Stimulated activated naive CD8-positive, alpha-beta T cell treated with anti-CD3 and anti-CD28 coated beads, Interleukin-15, Interleukin-2, amounts not matched to agents 100 ng/mL and 50 ng/mL, for 24 hours (primary cell): ENCODE data around the gene PPBP.
"Not testable (repeated sequence)": the region's sequence is repeated elsewhere in the genome, so short reads cannot be mapped to it uniquely, and the experiment has no call there.

Source experiments
- H3K27ac Mint-ChIP-seq: one replicate; pipeline ENCODE4 v1.8.0; 2021; ENCODE audit warnings: mild to moderate bottlenecking, mixed read lengths
- H3K27me3 Mint-ChIP-seq: one replicate; pipeline ENCODE4 v1.8.0; 2021; ENCODE audit warnings: mixed read lengths
- H3K36me3 Mint-ChIP-seq: one replicate; pipeline ENCODE4 v1.8.0; 2021; ENCODE audit warnings: low read depth, mixed read lengths
- H3K4me1 Mint-ChIP-seq: one replicate; pipeline ENCODE4 v1.8.0; 2021; ENCODE audit warnings: low read depth, mixed read lengths
- H3K4me3 Mint-ChIP-seq: one replicate; pipeline ENCODE4 v1.8.0; 2021; ENCODE audit warnings: mild to moderate bottlenecking, mixed read lengths
- H3K9me3 Mint-ChIP-seq: one replicate; pipeline ENCODE4 v1.8.0; 2021; ENCODE audit warnings: mixed read lengths

The PPBP gene

DNA sequence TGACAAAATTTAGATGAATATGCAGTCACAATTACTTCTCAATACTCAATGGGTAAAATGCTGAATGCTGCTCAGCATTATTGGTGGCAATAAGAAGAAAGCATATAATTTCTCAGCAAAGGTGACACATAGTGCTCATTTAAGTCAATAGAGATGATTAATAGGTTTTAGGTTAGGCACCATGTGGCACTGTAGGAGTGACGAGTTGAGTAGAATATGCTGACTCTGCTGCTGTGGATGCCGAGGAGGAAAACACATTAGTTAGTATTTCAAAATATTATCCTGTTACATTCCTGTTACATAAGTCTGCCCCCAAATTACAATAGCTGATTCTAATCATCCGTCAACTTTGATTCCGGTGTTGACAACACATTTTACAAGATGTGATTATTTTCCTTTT lies 24.1 kb upstream of the PPBP start:
- Mint-ChIP-seq H3K36me3 (no peaks in the 10 kb centered on the region), H3K4me3 (no peak overlapping the region), H3K9me3 (peaks cover 8% of the 10 kb centered on the region), H3K27me3 (peaks cover 3% of the 10 kb centered on the region), H3K27ac (no peak overlapping the region), H3K4me1 (peaks cover 12% of the 10 kb centered on the region)

DNA sequence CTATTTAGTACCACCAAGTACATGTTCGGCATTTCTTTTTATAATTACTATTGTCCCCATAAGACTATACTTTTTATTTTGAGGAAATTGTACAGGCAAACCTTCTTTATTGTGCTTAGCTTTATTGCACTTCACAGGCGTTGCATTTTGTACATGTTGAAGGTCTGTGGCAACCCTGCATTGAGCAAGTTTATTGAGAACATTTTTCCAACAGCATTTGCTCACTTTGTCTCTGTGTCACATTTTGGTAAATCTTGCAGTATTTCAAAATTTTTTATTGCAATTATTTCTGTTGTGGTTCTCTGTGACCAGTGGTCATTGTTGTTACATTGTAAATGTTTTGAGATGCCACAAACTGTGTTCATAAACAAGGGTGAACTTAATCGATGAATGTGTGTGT lies 21.3 kb upstream of the PPBP start:
- Mint-ChIP-seq H3K27ac (no peak overlapping the region), H3K4me1 (no peaks in the 10 kb centered on the region), H3K9me3 (peaks cover 4% of the 10 kb centered on the region), H3K36me3 (no peaks in the 10 kb centered on the region), H3K4me3 (no peak overlapping the region), H3K27me3 (peaks cover 3% of the 10 kb centered on the region)

DNA sequence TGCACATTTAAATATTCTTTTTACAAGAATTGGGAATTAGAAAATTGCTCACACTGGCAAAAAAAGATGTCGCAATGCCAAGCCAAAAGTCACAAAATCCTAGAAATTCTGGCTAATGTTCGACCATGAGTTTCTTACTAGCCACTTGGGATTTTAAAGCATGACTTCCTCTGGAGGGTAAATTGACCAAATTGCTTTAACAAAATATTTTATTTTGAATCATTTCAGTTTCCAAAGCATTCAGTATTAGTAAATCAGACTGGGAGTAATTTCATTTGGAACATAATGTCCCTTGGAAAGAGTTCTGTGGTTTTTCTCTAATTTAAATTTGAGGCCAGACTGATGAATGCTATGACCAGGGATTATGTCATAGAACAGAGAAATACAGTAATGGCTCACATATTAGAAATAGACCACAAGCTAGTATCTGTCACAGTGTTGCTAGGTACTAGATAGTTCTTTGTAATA lies 18.1 kb upstream of the PPBP start:
- H3K9me3 Mint-ChIP-seq, result peaks cover 4% of the 10 kb centered on the region
- H3K36me3 Mint-ChIP-seq, result no peaks in the 10 kb centered on the region
- H3K27ac Mint-ChIP-seq, result no peak overlapping the region
- H3K4me1 Mint-ChIP-seq, result no peaks in the 10 kb centered on the region
- no peaks in the 10 kb centered on the region for H3K27me3 Mint-ChIP-seq
- no peak overlapping the region for H3K4me3 Mint-ChIP-seq

DNA sequence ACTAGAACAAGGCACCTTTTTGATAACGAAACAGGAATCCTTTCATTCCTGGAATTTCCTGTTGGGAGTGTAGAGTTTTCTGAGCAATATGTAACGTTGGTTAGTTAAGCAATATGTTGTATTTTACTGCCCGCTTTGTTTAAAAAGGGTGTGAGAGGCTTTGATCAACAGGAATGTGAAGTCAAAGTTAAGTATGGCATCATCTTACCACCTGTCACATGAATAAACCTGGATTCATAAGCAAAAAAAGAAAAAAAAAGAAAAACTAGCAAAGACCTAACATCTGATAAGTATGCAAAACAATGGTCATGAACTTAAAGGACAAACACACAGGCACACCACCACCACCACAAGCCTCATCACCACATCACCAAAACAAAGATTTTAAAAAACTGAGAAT lies 17.5 kb upstream of the PPBP start:
- no peaks in the 10 kb centered on the region for H3K4me1 Mint-ChIP-seq
- no peak overlapping the region for H3K4me3 Mint-ChIP-seq
- H3K27me3 Mint-ChIP-seq, result no peaks in the 10 kb centered on the region
- H3K36me3 Mint-ChIP-seq, result no peaks in the 10 kb centered on the region
- H3K9me3 Mint-ChIP-seq, result peaks cover 1% of the 10 kb centered on the region
- no peak overlapping the region for H3K27ac Mint-ChIP-seq

DNA sequence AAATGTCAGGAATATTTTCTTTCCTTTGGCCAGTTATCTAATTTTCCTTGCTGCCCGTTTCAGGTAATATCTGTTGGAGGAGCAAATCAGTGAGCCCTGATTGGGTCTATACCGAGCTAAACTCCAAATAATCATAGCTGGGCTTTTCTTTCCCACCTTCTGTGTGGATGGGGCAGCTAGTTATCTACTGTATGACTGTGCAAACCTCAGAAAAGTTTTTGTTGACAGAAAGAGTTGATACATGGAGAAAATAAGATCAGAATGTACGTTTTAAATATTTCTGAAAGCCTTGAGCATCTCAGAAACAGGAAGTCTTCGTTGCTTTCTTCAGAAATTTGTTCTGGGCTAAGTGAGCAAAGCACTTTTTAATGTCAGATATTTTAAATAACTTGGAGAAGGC lies 16.7 kb upstream of the PPBP start:
- no peaks in the 10 kb centered on the region for H3K9me3 Mint-ChIP-seq
- H3K27me3 Mint-ChIP-seq, result no peaks in the 10 kb centered on the region
- no peaks in the 10 kb centered on the region for H3K36me3 Mint-ChIP-seq
- no peak overlapping the region for H3K4me3 Mint-ChIP-seq
- no peaks in the 10 kb centered on the region for H3K4me1 Mint-ChIP-seq
- H3K27ac Mint-ChIP-seq, result no peak overlapping the region

DNA sequence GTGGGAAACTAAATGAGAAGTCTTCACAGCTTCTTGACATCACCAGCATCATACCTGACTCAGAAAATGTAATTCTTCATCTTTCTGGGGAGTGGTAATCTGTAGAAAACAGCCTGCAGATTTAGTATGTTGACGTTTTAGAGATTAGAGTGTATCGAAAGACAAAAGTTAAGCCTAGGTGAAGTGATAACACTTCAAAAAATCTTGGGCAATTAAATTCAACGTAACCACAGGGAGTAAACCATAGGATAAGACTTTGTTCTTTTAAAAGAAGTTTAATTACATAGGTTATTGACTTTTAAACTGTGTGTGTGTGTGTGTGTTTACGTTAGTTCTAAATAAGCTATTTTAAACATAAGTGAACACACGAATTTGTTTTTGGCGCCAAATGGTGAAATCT lies 12.3 kb upstream of the PPBP start:
- no peak overlapping the region for H3K4me3 Mint-ChIP-seq

DNA sequence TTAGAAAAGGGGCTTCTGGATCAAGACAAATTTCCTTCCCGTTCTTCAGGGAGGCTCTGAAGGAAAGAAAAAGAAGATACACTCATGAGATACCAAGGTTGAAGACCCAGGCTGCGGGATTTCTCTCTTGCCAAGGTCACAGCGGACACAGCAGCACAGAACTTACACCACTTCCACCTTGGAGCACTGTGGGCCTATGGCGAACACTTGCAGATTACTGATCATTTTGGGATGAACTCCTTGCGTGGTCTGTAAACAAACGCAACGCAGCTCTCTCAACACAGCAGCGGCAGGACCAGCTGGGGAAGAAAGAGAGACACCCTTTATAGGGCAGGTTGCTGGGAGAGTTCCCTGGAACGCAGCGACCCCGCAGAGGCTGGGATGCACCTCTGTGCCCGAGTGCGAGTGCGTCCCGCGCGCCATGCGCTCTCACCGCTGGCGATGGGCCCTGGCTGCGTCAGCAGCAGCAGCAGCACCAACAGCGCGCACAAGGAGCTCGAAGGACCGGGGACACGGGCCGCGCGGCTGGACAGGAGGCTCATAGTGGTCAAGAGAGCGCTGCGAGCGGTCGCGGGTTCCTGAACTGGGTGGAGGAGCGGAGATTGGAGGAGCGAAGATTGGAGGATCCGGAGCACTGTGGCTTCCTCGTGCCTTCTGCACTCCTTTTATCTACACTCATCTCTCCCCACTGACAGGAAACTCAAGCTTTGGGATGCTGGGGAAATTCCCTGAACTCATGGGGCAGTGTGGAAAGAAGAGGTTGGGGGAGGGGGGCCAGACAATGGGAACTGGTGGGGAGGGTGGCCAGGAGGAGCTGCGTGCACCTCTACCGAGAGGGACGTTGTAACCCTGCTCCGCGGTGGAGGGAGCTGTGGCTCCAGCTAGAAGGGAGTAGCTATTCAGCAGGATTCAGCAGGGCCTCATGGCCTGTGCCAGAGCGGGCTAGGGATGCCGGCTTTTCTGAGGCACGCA lies 10.3 kb upstream of the PPBP start, which contains the start of gene CXCL5:
Gene CXCL5 (minus strand): TSS at position 638 of the 972 bp plus-strand sequence. CDS start 96 bp downstream, at position 542.
- no peak within 1 kb of the TSS for H3K27ac Mint-ChIP-seq
- H3K4me1 Mint-ChIP-seq, result no peaks in the 10 kb centered on the region

More for the DNA sequence above, 12.3 kb upstream of the PPBP start:
- Mint-ChIP-seq H3K27me3 (peaks cover 14% of the 10 kb centered on the region), H3K36me3 (no peaks in the 10 kb centered on the region), H3K27ac (no peak overlapping the region), H3K9me3 (no peaks in the 10 kb centered on the region), H3K4me1 (no peaks in the 10 kb centered on the region)

DNA sequence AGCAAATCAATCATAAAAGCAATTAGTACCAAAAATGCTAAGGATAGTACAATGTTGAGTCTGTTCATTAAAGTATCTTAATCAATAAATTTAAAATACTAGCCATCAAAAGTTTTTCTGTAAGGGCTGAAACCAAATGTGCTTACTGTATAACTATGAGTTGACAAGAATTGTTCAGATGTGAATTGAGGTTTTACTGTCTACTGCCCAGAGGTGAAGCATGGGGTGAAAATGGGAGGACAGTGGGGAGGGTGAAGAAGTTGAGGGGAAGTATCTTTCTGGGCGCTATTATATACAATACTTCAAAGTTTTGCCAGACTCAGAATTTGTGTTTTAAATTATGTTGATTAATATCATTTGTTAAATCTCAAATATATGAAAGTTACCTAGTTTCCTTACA lies 4.1 kb upstream of the PPBP start:
- H3K36me3 Mint-ChIP-seq, result no peaks in the 10 kb centered on the region
- no peak overlapping the region for H3K4me3 Mint-ChIP-seq
- H3K27ac Mint-ChIP-seq, result no peak overlapping the region
- H3K27me3 Mint-ChIP-seq, result peaks cover 4% of the 10 kb centered on the region
- no peaks in the 10 kb centered on the region for H3K4me1 Mint-ChIP-seq
- H3K9me3 Mint-ChIP-seq, result peaks cover 4% of the 10 kb centered on the region

More for the DNA sequence above, 10.3 kb upstream of the PPBP start, which contains the start of gene CXCL5:
- peaks cover 18% of the 10 kb centered on the region for H3K27me3 Mint-ChIP-seq
- H3K9me3 Mint-ChIP-seq, result no peaks in the 10 kb centered on the region
- no peaks in the 10 kb centered on the region for H3K36me3 Mint-ChIP-seq
- no peak within 1 kb of the TSS for H3K4me3 Mint-ChIP-seq

DNA sequence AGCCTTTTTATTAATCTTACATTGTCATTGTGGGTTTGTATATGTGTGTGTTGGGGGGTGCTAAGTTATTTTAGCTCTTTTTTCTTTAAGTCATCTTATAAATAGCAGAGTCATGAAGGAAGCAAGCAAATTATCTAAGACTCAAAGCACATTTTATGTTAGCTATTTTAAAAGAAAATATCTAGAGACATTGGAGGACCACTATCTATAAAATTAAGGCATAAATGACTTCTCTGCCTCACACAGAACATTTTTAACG lies 3.7 kb upstream of the PPBP start:
- no peak overlapping the region for H3K27ac Mint-ChIP-seq
- peaks cover 4% of the 10 kb centered on the region for H3K27me3 Mint-ChIP-seq
- H3K9me3 Mint-ChIP-seq, result peaks cover 4% of the 10 kb centered on the region
- no peaks in the 10 kb centered on the region for H3K4me1 Mint-ChIP-seq
- no peaks in the 10 kb centered on the region for H3K36me3 Mint-ChIP-seq
- H3K4me3 Mint-ChIP-seq, result no peak overlapping the region

DNA sequence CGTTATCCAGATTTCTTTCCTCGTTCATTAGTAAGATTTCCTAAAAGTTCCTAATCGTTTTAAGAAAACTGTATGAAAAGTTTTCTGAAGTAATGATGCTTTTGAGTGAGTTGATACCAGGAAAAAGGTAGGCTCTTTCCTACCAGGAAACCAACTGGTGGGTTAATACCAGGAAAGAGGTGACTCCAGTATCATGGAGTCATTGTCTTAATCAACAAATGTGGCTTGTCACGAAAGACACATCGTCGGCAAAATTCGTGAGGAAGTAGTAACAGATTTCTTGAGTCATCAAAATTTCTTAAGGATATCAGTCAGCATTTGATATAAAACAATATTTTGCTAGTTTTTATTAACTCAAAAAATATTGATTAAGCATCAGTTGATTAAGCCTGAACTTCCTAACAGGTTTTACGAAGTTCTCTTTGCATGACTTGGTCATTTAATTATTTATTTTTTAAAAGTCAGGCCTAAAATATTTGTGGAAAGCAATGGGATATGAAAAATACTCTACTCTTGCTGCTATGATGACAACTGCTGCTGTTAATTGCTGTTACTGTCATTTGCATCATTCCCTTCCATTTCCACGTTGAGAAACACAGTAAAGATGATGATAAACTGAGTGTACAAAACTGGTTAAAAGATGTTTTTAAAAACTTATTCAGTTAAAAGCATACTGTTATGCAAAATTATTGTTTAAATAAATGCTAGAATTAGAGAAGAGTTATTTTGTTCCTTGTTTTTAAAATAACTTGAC lies 3.2 kb upstream of the PPBP start:
- Mint-ChIP-seq H3K36me3 (no peaks in the 10 kb centered on the region), H3K27me3 (peaks cover 4% of the 10 kb centered on the region), H3K4me3 (no peak overlapping the region), H3K27ac (no peak overlapping the region), H3K4me1 (no peaks in the 10 kb centered on the region), H3K9me3 (peaks cover 4% of the 10 kb centered on the region)

DNA sequence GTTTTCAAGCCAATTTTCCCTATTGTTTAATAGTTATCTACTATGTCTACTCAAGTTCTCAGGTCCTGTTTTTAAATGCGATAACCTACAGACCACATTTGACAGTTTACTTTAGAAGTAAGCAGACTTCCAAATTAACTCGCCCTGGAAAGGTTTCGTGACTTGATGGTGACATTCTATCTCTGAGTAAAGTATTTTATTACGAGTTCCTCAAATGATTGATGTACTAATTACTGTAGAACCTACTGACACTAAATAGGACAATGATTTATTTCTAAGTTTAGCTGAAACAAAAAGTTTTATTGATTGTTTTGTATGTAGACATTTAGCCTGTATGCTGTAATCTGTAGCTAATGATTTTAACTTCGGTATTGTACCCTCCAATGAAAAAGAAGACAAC lies 1.9 kb upstream of the PPBP start:
- Mint-ChIP-seq H3K27me3 (peaks cover 4% of the 10 kb centered on the region), H3K4me3 (no peak overlapping the region), H3K9me3 (peaks cover 4% of the 10 kb centered on the region), H3K36me3 (no peaks in the 10 kb centered on the region), H3K27ac (no peak overlapping the region), H3K4me1 (no peaks in the 10 kb centered on the region)

DNA sequence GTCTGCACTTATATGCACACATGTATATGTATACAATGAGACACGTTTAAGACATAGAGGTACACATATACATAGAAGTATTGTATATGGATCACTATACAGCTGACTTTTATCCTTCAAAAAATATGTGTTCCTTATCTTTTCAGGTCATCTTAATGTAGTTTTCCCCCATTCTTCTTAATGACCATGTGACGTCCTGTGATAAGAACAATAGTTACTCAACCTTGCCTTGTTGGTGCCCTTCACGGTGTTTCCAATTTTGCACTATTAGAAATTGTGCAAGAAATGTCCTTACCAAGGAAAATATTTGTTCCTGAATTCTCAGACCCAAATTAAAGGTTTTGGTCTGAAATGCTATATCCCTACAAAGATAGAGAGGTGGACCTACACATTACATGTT lies 1.0 kb upstream of the PPBP start:
- Mint-ChIP-seq H3K27me3 (peaks cover under 1% of the 10 kb centered on the region), H3K36me3 (no peaks in the 10 kb centered on the region), H3K27ac (no peak overlapping the region), H3K4me3 (no peak overlapping the region), H3K9me3 (peaks cover 4% of the 10 kb centered on the region), H3K4me1 (no peaks in the 10 kb centered on the region)

DNA sequence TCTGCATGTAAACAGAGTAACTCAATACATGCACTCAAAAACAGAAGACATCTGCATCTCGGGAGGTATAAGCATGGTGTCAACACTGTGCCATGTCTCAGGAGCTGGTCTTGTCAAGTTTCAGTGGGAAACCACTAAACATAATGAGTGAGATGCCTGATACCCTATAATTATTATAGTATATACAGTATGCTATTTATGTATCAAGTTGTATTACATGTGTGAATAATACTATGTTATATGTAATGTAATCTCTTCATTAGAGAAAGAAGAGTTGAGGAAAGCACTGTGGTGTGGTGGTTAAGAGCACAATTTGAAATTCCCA lies 2.5 kb downstream of the PPBP start:
- peaks cover 11% of the 10 kb centered on the region for H3K27me3 Mint-ChIP-seq
- H3K4me1 Mint-ChIP-seq, result no peaks in the 10 kb centered on the region
- H3K4me3 Mint-ChIP-seq, result no peak overlapping the region
- no peak overlapping the region for H3K27ac Mint-ChIP-seq
- no peaks in the 10 kb centered on the region for H3K36me3 Mint-ChIP-seq
- H3K9me3 Mint-ChIP-seq, result peaks cover 4% of the 10 kb centered on the region

DNA sequence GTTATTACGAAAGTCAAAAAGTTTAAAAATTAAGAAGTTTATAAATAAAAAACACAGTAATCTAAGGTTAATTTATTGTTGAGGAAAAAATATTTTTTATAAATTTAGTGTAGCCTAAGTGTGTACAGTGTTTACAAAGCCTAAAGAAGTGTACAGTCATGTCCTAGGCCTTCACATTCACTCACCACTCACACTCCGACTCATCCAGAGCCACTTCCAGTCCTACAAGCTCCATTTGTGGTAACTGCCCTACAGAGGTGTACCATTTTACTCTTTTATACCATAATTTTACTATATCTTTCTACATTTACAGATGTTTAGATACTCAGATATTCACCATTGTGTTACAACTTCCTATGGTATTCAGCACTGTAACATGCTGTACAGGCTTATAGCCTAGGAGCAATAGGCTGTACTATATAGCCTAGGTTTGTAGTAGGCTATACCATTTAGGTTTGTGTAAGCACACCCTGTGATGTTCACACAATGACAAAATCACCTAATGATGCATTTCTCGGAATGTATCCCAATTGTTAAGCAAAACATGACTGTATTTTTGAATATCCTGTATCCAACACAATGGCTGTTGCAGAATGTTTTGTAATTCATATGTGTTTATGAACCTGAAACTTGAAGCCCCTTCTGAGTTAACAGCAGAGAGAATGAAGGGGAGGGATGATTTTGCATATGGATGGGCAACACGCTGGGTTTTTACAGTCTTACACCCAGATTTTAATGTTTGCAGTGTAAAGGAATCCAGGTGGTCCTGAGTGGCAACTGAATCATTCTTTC lies 3.1 kb downstream of the PPBP start:
- no peaks in the 10 kb centered on the region for H3K36me3 Mint-ChIP-seq
- H3K4me3 Mint-ChIP-seq, result no peak overlapping the region
- peaks cover 4% of the 10 kb centered on the region for H3K9me3 Mint-ChIP-seq
- H3K4me1 Mint-ChIP-seq, result no peaks in the 10 kb centered on the region
- no peak overlapping the region for H3K27ac Mint-ChIP-seq
- peaks cover 11% of the 10 kb centered on the region for H3K27me3 Mint-ChIP-seq

DNA sequence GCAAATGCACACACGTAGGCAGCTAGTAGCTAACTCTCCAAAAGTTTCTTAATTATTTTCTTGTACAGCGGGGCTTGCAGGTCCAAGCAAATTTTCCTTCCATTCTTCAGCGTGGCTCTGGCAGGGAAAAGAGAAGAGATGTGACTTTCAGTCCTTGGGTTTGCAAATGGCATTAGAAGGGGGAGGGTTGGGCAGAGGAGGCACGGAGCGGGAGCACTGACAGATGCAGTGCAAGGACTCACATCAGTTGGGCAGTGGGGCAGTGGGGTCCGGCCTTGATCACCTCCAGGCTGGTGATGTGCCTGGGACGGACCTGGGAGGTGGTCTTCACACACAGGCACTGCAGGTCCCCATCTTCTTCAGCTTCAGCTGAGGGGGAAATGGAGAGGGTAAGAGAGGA lies 6.8 kb downstream of the PPBP start:
- H3K36me3 Mint-ChIP-seq, H3K9me3 Mint-ChIP-seq, H3K4me3 Mint-ChIP-seq, H3K27ac Mint-ChIP-seq, H3K4me1 Mint-ChIP-seq: not testable (repeated sequence)
- H3K27me3 Mint-ChIP-seq, result peaks cover 11% of the 10 kb centered on the region
